HG02610 (cell line): ENCODE measurements around the gene JSRP1.

ENCODE experiments used
- ATAC-seq: cut with Tn5 transposase; IDR thresholded peaks from one replicate; pipeline ENCODE4 v1.9.1; 2021; ENCODE audit warnings: mild to moderate bottlenecking, moderate library complexity; ENCODE audit not compliant: unreplicated experiment

JSRP1 gene

GRCh38 chr19:2216361-2217225, 39.6 kb downstream of the JSRP1 start:
- ATAC-seq = no peak

DNA sequence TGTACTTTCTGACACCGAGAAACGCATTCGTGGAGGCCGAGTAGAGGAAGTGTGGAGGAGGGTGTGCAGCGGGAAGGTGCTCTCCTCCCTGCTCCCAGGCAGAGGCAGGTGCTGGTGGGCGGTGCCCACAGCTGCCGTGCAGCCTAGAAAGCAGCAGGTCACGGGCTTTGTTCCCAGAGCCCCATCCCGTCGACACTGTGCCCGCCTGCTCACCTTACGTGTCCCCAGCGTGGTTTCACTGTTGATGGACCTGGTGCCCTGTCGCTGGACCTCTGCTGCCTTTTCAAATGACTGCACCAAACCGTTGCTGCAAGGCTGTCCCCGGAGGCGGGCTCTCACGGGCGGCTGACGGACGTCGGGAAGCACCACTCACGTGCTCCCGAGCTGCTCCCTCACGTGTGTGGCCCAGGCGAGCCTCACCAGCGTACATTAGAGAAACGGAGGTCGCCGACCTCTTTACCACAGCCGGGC, 40.9 kb downstream of the JSRP1 start:
- no peak for ATAC-seq

DNA sequence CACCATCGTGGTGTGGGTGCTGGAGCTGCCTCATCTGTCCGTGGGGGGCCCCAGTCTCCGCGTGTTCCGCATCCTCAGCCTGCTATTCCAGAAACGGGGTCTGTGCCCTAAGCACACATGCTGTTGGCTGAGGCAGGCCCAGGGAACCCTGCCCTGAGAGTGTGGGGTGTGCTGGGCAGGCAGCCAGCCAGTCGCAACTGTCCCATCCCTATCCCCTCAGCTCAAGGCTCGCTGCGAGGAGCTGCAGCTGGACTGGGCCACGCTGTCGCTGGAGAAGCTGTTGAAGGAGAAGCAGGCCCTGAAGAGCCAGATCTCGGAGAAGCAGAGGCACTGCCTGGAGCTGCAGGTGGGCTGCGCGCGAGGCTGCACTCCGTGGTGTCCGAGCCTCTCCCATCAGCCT, 42.0 kb downstream of the JSRP1 start:
- ATAC-seq = no peak

GRCh38 chr19:2213799-2214198, 42.4 kb downstream of the JSRP1 start:
- ATAC-seq = no peak

DNA sequence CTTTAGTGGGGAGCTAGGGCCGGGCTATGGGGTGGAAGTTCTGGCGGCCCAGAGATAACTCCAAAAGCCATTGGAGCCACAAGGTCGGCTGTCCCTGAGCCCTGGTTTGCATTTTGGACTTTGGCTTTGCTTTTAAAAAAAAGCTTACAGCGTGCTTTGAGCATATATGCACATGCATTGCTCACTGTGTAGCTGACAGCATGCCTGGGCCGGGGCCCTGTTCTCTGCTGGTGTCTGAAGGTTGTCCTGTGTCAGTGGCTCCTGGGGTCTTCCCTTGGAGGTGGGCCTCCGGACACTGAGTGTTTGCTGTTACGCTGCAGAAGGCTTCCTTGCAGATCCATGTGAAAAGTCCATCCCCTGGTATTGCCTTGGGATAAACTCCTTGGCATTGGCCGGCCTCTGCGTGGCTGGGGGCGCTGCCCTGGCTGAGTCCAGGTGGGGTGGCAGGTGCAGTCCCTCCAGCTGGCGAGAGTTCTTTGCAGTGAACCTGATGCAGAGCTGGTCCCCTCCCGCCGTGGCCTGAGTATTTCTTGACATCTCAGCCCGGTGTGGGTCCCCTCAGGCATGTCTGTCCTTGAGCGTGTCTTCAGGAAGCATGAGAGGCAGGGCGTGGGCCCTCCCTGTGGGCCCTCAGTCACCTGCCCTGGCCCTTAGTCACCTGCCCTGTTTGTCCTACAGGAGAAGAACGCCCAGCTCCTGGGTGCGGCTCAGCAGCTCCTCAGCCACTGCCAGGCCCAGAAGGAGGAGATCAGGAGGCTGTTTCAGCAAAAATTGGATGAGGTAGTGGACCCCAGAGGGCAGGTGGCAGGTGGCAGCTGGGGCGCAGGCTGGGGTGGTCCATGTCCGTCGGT, 43.1 kb downstream of the JSRP1 start:
- no peak for ATAC-seq

DNA sequence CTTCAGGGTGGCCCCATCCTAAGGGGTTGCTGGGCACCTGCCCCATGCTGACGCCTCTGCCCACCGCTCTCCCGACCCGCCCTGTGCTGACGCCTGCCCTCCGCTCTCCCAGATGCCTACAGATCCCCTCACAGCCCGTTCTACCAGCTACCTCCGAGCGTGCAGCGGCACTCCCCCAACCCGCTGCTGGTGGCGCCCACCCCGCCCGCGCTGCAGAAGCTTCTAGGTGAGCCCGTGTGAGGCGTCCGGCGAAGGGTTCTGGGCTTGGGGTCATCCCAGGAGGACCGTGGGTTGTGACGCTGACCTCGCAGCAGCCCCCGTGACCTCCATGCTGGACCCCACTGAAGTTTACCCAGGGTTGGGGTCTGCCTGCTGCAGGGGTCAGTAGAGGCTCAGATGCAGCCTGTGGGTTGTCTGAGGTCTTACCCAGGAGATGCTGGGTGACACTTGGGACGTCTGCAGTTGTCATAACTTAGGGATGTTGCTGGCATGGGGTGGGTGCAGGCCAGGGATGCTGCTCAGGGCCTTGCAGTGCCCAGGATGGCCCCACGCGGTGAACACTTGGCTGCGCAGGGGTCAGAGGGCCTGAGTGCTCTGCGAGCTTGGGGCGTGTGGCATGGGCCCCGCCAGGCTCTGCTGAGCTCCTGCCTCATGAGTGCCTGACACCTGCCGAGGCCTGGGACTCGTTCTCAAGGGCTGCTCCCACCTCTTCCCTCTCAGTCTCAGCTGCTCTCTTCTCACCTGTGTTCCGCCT, 45.1 kb downstream of the JSRP1 start:
- ATAC-seq = no peak

- no peak for ATAC-seq
These were observed 46.0 kb downstream of the JSRP1 start for GRCh38 chr19:2210206-2210605.

- no peak for ATAC-seq
These were observed 46.8 kb downstream of the JSRP1 start for GRCh38 chr19:2209408-2209807.

- no peak for ATAC-seq
These were observed 47.2 kb downstream of the JSRP1 start for GRCh38 chr19:2208975-2209374.

DNA sequence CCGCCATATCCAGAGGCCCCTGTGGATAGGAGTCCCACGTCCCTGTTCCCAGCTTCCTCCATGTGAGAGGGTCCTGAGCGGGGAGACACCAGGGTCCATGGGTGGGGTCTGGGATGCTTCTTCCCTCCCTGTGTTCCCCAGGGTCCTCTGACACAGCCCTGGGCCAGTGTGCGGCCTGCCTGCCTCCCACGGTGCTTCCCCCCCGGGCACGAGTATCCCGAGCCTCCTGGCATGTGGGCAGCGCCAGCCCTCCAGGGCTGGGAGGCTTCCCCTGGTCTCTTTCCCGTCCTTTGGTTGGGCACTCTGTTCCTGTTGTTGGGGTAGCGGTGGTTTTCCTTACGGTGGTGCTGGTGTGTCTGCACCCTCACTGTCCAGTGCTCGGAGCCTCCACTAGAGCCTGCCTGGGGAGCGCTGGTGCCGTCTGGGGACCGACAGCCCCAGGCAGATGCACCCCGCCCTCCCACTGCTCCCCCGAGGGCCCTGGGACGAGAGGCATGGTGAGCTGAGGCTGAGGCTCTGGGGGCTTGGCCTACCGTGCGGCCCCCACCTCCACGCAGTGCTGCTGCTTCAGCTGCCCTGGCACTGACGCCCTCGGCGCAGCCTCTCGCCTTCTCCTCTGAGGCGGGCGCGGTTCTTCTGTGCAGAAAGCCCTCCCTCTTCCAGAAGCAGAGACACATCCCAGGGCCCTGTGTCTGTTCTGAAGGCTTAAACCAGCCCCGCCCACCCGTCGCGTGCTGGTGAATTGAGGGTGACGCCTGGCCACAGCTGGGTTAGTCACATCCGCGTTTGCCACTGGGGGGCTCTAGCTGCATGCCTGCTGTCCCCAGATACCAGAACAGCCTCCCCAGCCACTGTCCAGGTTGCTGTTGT, 48.0 kb downstream of the JSRP1 start:
- no peak for ATAC-seq

GRCh38 chr19:2207008-2207407, 49.2 kb downstream of the JSRP1 start:
- no peak for ATAC-seq

DNA sequence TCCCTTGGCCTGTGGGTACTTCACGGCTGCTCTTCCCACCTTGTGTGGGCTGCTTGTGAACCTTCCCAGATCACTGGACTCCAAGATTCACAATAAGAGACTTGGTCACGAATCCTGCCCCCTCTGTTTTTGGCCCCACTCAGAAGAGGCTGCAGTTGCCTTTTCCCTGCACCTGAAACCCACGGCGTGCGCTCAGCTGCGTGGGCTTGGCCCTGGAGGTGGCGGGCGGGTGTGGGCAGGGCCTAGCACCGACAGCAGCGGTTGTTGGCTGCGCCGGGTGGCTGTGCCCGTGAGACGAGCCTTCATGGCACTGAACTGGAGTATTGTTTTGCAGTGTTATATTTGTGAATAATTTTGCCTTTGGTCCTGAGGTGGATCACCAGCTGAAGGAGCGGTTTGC, 53.9 kb downstream of the JSRP1 start:
- ATAC-seq = no peak
